Astrocyte (in vitro differentiated cells and primary cell): ENCODE results near the gene APOL1. TPM values are rescaled to one million over a fixed set of nuclear protein-coding genes. Genes with fewer than 3 reads are reported as not detected.
A peak's percentile ranks its signal among the peaks of the same experiment; 100 is the strongest.

ENCODE experiments used
- DNase-seq: peaks from one replicate; pipeline ENCODE4 v3.0.0-alpha.2; 2010; ENCODE audit warnings: low read depth
- FAIRE-seq: peaks from 2 replicates; lab custom pipeline; 2011; peaks lifted over from hg19 to GRCh38; lab: Jason Lieb, UNC
- H2AFZ ChIP-seq: 2 replicates; pipeline ENCODE4 v1.6.0; 2012; ENCODE audit warnings: low read depth, low read length, inconsistent platforms
- H3K27ac ChIP-seq: 2 replicates; pipeline ENCODE4 v1.5.1; 2011; ENCODE audit warnings: low read depth, low read length, inconsistent platforms
- H3K27me3 ChIP-seq: 2 replicates; pipeline ENCODE4 v1.6.0; 2011; ENCODE audit warnings: low read length, inconsistent platforms; ENCODE audit not compliant: insufficient read depth
- H3K36me3 ChIP-seq: 2 replicates; pipeline ENCODE4 v1.5.1; 2011; ENCODE audit warnings: low read length, inconsistent platforms; ENCODE audit not compliant: insufficient read depth
- H3K4me1 ChIP-seq: 2 replicates; pipeline ENCODE4 v1.5.1; 2011; ENCODE audit warnings: low read length, inconsistent platforms; ENCODE audit not compliant: insufficient read depth
- H3K4me2 ChIP-seq: 2 replicates; pipeline ENCODE4 v1.6.0; 2012; ENCODE audit warnings: low read length, inconsistent platforms
- H3K4me3 ChIP-seq: 2 replicates; pipeline ENCODE4 v1.5.1; 2011; ENCODE audit warnings: low read depth, mild to moderate bottlenecking, low read length, inconsistent platforms; ENCODE audit not compliant: insufficient read depth
- H3K79me2 ChIP-seq: 2 replicates; pipeline ENCODE4 v1.6.0; 2012; ENCODE audit warnings: mild to moderate bottlenecking, low read length, inconsistent platforms; ENCODE audit not compliant: insufficient read depth
- H3K9ac ChIP-seq: 2 replicates; pipeline ENCODE4 v1.6.0; 2012; ENCODE audit warnings: mild to moderate bottlenecking, low read length, inconsistent platforms
- H3K9me3 ChIP-seq: 2 replicates; pipeline ENCODE4 v1.5.1; 2012; ENCODE audit warnings: low read depth, mild to moderate bottlenecking, low read length, inconsistent platforms; ENCODE audit not compliant: insufficient read depth
- H4K20me1 ChIP-seq: 2 replicates; pipeline ENCODE4 v1.6.0; 2012; ENCODE audit warnings: low read length, inconsistent platforms; ENCODE audit not compliant: insufficient read depth
- H3K27ac Mint-ChIP-seq: one replicate; pipeline ENCODE4 v1.8.0; 2021; ENCODE audit warnings: mild to moderate bottlenecking, mixed read lengths; ENCODE audit not compliant: unreplicated experiment
- H3K27me3 Mint-ChIP-seq: one replicate; pipeline ENCODE4 v1.8.0; 2021; ENCODE audit warnings: low read depth, mixed read lengths; ENCODE audit not compliant: unreplicated experiment
- H3K36me3 Mint-ChIP-seq: one replicate; pipeline ENCODE4 v1.8.0; 2021; ENCODE audit warnings: low read depth, mixed read lengths; ENCODE audit not compliant: unreplicated experiment
- H3K4me1 Mint-ChIP-seq: one replicate; pipeline ENCODE4 v1.8.0; 2021; ENCODE audit warnings: low read depth, mixed read lengths; ENCODE audit not compliant: unreplicated experiment
- H3K4me3 Mint-ChIP-seq: one replicate; pipeline ENCODE4 v1.8.0; 2021; ENCODE audit warnings: mild to moderate bottlenecking, moderate library complexity, mixed read lengths; ENCODE audit not compliant: unreplicated experiment
- H3K9me3 Mint-ChIP-seq: one replicate; pipeline ENCODE4 v1.8.0; 2021; ENCODE audit warnings: mild to moderate bottlenecking, mixed read lengths; ENCODE audit not compliant: unreplicated experiment
- EZH2 ChIP-seq: IDR thresholded peaks from 2 replicates; pipeline ENCODE4 v1.6.1; 2012; ENCODE audit warnings: mild to moderate bottlenecking, low read length, inconsistent platforms; ENCODE audit not compliant: insufficient read depth
- total RNA-seq: library from RNA; stranded (reverse); gene quantifications from 2 replicates; pipeline ENCODE4 v1.2.1, GENCODE V29; 2021
- TF ChIP-seq, protein P1 (sequence below): IDR thresholded peaks from 2 replicates; pipeline ENCODE4 v1.5.1; 2011; ENCODE audit warnings: low read depth, mild to moderate bottlenecking, inconsistent platforms, low read length, moderate library complexity; ENCODE audit not compliant: insufficient read depth

APOL1 gene
- total RNA-seq, 1 donor from 2014 or later, result 3.9 TPM

DNA sequence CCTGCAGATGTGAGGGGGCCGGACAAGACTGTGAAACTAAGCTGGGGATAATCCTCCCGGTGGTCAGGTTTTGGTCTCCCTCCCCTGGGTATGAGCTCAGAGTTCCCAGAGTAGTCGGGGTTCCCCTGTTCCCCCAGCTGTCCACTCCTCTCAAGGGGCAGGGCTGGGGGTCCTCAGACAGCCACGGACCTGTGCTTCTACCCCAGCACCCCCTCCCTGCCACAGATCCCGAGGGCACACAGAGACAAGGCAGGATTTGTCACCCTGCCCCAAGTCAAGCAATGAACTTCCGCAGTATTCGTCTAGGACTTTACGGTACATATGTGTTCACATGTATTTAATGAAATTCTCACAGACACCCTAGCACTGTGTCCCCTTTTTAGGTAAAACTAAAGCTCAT, 45.2 kb downstream of the APOL1 start:
- Histone ChIP-seq H3K9ac (no peak overlapping the region), H3K27me3 (no peaks in the 10 kb centered on the region), H3K27ac (peak overlapping the region; percentile 26), H3K79me2 (peaks cover 94% of the 10 kb centered on the region), H4K20me1 (peaks cover 99% of the 10 kb centered on the region), H2AFZ (no peak overlapping the region), H3K4me1 (peaks cover 9% of the 10 kb centered on the region), H3K4me2 (no peak overlapping the region), H3K36me3 (peaks cover 96% of the 10 kb centered on the region), H3K9me3 (no peaks in the 10 kb centered on the region), H3K4me3 (no peak overlapping the region)
- Mint-ChIP-seq H3K9me3 (no peaks in the 10 kb centered on the region), H3K36me3 (peaks cover 34% of the 10 kb centered on the region), H3K27ac (peak overlapping the region; percentile 88), H3K27me3 (no peaks in the 10 kb centered on the region), H3K4me3 (no peak overlapping the region), H3K4me1 (peaks cover 31% of the 10 kb centered on the region)
- no peak for DNase-seq
- FAIRE-seq, result no peak
- TF ChIP-seq, protein P1, sequence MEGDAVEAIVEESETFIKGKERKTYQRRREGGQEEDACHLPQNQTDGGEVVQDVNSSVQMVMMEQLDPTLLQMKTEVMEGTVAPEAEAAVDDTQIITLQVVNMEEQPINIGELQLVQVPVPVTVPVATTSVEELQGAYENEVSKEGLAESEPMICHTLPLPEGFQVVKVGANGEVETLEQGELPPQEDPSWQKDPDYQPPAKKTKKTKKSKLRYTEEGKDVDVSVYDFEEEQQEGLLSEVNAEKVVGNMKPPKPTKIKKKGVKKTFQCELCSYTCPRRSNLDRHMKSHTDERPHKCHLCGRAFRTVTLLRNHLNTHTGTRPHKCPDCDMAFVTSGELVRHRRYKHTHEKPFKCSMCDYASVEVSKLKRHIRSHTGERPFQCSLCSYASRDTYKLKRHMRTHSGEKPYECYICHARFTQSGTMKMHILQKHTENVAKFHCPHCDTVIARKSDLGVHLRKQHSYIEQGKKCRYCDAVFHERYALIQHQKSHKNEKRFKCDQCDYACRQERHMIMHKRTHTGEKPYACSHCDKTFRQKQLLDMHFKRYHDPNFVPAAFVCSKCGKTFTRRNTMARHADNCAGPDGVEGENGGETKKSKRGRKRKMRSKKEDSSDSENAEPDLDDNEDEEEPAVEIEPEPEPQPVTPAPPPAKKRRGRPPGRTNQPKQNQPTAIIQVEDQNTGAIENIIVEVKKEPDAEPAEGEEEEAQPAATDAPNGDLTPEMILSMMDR, result no peak
- no peak for TF ChIP-seq EZH2

DNA sequence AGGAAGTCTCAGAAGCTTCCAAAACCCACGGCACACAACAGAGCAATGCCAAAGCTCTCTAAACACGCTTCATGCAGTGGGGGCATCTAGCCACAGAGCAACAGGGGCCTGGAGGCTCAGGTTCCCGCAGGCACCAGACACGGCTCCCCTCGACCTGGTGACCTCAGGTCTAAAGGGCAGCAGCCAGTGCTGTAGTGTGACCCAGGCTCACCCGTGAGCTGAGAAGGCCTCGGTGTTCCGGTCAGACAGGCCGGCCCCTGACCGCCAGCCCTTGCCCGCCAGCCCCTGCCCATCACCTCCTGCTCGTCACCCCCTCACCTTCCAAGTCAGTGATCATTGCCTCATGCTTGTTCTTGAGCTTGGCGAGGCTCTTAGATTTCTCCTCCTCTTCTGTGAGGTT, 45.7 kb downstream of the APOL1 start:
- H2AFZ ChIP-seq, result no peak overlapping the region
- H3K4me3 ChIP-seq, result no peak overlapping the region
- peaks cover 11% of the 10 kb centered on the region for H3K4me1 ChIP-seq
- peaks cover 36% of the 10 kb centered on the region for H3K36me3 Mint-ChIP-seq
- H3K79me2 ChIP-seq, result peaks cover 93% of the 10 kb centered on the region
- no peak overlapping the region for H3K4me2 ChIP-seq
- peak overlapping the region; percentile 88 for H3K27ac Mint-ChIP-seq
- H3K27me3 ChIP-seq, result no peaks in the 10 kb centered on the region
- peaks cover 31% of the 10 kb centered on the region for H3K4me1 Mint-ChIP-seq
- H3K9me3 ChIP-seq, result no peaks in the 10 kb centered on the region
- no peaks in the 10 kb centered on the region for H3K27me3 Mint-ChIP-seq
- no peak for DNase-seq
- peak overlapping the region; percentile 26 for H3K27ac ChIP-seq
- peaks cover 94% of the 10 kb centered on the region for H3K36me3 ChIP-seq
- H4K20me1 ChIP-seq, result peaks cover 98% of the 10 kb centered on the region
- FAIRE-seq, result no peak
- H3K9me3 Mint-ChIP-seq, result no peaks in the 10 kb centered on the region
- H3K9ac ChIP-seq, result no peak overlapping the region
- TF ChIP-seq EZH2, result no peak
- TF ChIP-seq, protein P1, result no peak
- no peak overlapping the region for H3K4me3 Mint-ChIP-seq

DNA sequence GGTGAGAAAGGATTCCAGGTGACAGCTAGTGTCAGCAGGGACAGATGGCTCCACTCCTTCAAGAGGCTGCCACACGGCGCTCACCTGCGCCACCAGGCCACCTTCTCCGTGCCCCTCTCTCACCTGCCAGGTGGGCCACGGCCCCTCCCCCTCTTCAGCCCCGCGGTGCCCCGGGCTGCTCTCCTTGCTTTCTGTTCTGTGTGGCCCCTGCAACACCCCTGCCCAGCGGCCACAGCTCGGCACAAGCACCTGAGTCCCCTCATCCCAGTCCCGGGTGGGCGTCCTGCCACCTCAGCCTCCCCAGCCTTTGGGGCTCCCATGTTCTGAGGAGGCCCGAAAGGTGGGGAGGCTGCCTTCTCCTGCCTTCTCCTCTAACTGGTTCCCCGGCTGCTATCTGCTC, 46.4 kb downstream of the APOL1 start:
- Mint-ChIP-seq H3K9me3 (no peaks in the 10 kb centered on the region), H3K36me3 (peaks cover 39% of the 10 kb centered on the region), H3K4me3 (no peak overlapping the region), H3K27me3 (no peaks in the 10 kb centered on the region), H3K27ac (peak overlapping the region; percentile 77), H3K4me1 (peaks cover 33% of the 10 kb centered on the region)
- no peak for FAIRE-seq
- H3K4me2 ChIP-seq, result no peak overlapping the region
- H3K79me2 ChIP-seq, result peaks cover 93% of the 10 kb centered on the region
- no peak overlapping the region for H3K9ac ChIP-seq
- peaks cover 98% of the 10 kb centered on the region for H4K20me1 ChIP-seq
- no peak overlapping the region for H3K27ac ChIP-seq
- peaks cover 94% of the 10 kb centered on the region for H3K36me3 ChIP-seq
- no peak overlapping the region for H3K4me3 ChIP-seq
- TF ChIP-seq, protein P1, result no peak
- TF ChIP-seq EZH2, result no peak
- H2AFZ ChIP-seq, result no peak overlapping the region
- DNase-seq, result no peak
- no peaks in the 10 kb centered on the region for H3K27me3 ChIP-seq
- peaks cover 11% of the 10 kb centered on the region for H3K4me1 ChIP-seq
- H3K9me3 ChIP-seq, result no peaks in the 10 kb centered on the region
